CD8-positive, alpha-beta memory T cell (primary cell): ENCODE measurements around the gene SLX4. TPM values are rescaled to one million over a fixed set of nuclear protein-coding genes. Genes with fewer than 3 reads are reported as not detected.

Experiments
- CTCF ChIA-PET: fragments of 350-600 bp; sonication (Branson Sonifier 250); formaldehyde crosslinking; loops from one replicate; lab custom pipeline; 2021; ENCODE audit warnings: antibody characterized with exemption; lab: Charles Lee
- POLR2A ChIA-PET: fragments of 350-600 bp; sonication (Branson Sonifier 250); formaldehyde crosslinking; loops from one replicate; lab custom pipeline; 2021; ENCODE audit warnings: antibody characterized with exemption; lab: Charles Lee
- DNase-seq, 5 donors: peaks; one replicate each; pipeline versions ENCODE4 v3.0.0 to v3.0.0-alpha.2; 2020 to 2022; ENCODE audit warnings: mixed read lengths in 1 of 5
- H3K27ac ChIP-seq: one replicate; pipeline ENCODE4 v1.7.0; 2013; ENCODE audit warnings: low read depth, mild to moderate bottlenecking, low read length, moderate library complexity
- H3K27me3 ChIP-seq: 2 replicates; pipeline ENCODE4 v1.7.0; 2013; ENCODE audit warnings: low read length, mild to moderate bottlenecking; ENCODE audit not compliant: insufficient read depth, poor library complexity, severe bottlenecking
- H3K36me3 ChIP-seq: 2 replicates; pipeline ENCODE4 v1.7.0; 2013; ENCODE audit warnings: mild to moderate bottlenecking, low read length, moderate library complexity; ENCODE audit not compliant: insufficient read depth
- H3K4me1 ChIP-seq: 2 replicates; pipeline ENCODE4 v1.7.0; 2013; ENCODE audit warnings: mild to moderate bottlenecking, low read length, moderate library complexity; ENCODE audit not compliant: insufficient read depth
- H3K4me3 ChIP-seq: 2 replicates; pipeline ENCODE4 v1.7.0; 2013; ENCODE audit warnings: mild to moderate bottlenecking, low read length
- H3K9me3 ChIP-seq: 2 replicates; pipeline ENCODE4 v1.7.0; 2013; ENCODE audit warnings: mild to moderate bottlenecking, low read length
- H3K27ac Mint-ChIP-seq, 8 donors: one replicate each; pipeline ENCODE4 v1.8.0; 2020 to 2021; ENCODE audit warnings: mixed read lengths in 8 of 8, mild to moderate bottlenecking in 6 of 8, inconsistent platforms in 3 of 8, moderate library complexity in 3 of 8
- H3K27me3 Mint-ChIP-seq, 2 donors: one replicate each; pipeline ENCODE4 v1.8.0; 2020 to 2021; ENCODE audit warnings: mixed read lengths in 2 of 2, mild to moderate bottlenecking in 1 of 2, moderate library complexity in 1 of 2
- H3K36me3 Mint-ChIP-seq, 3 donors: one replicate each; pipeline ENCODE4 v1.8.0; 2020 to 2021; ENCODE audit warnings: mixed read lengths in 3 of 3, inconsistent platforms in 1 of 3, mild to moderate bottlenecking in 1 of 3
- H3K4me1 Mint-ChIP-seq, 3 donors: one replicate each; pipeline ENCODE4 v1.8.0; 2020 to 2021; ENCODE audit warnings: mixed read lengths in 3 of 3, inconsistent platforms in 1 of 3, mild to moderate bottlenecking in 1 of 3
- H3K4me3 Mint-ChIP-seq, 7 donors: one replicate each; pipeline ENCODE4 v1.8.0; 2020 to 2021; ENCODE audit warnings: mixed read lengths in 7 of 7, mild to moderate bottlenecking in 6 of 7, moderate library complexity in 4 of 7, inconsistent platforms in 2 of 7
- H3K9me3 Mint-ChIP-seq, 5 donors: one replicate each; pipeline ENCODE4 v1.8.0; 2020 to 2022; ENCODE audit warnings: mixed read lengths in 5 of 5, mild to moderate bottlenecking in 3 of 5, moderate library complexity in 2 of 5, inconsistent platforms in 1 of 5
- polyA plus RNA-seq: library from polyadenylated mRNA; unstranded; fragments of 300-500 nt; fragmentation: Illumina TruSeq; gene quantifications from one replicate; pipeline ENCODE4 v1.2.3, GENCODE V29; 2021
- total RNA-seq, 2 experiments: library from RNA; stranded (reverse); gene quantifications; one replicate each; pipeline ENCODE4 v1.2.3, GENCODE V29; 2021

Gene SLX4
- total and polyA plus RNA-seq, 3 experiments from 2014 or later = 0.63 to 11.7 (median 11.6) TPM

DNA sequence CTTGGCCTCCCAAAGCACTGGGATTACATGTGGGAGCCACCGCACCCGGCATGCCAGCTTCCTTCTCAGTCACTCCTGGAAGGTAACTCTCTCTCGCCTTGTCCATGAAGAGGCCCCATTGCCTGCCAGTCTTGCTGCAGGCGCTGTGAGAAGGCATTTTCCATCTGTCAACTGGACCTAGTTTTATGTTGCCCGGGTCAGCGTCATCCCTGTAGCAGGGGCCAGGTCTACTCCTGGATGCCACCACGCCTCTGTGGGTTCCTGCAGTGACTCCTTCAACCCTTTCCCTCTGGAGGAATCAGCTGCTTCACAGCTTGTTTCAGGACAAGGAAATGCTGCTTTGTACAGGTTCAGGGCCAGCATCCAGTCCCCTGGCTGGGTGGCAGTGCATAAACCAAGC, 31.6 kb downstream of the SLX4 start:
- Mint-ChIP-seq H3K36me3 (peaks cover 0 to 27% (median 1%) of the 10 kb centered on the region in 3 donors), H3K27me3 (no peaks in the 10 kb centered on the region), H3K9me3 (no peaks in the 10 kb centered on the region), H3K27ac (peak overlapping the region; percentile 50 to 99 (median 93)), H3K4me1 (peaks cover 30 to 48% (median 37%) of the 10 kb centered on the region in 3 donors), H3K4me3 (peak overlapping the region; percentile 52 to 99 (median 98))
- no peaks in the 10 kb centered on the region for H3K27me3 ChIP-seq
- H3K4me1 ChIP-seq = peaks cover 36% of the 10 kb centered on the region
- CTCF ChIA-PET = no interaction called here
- POLR2A ChIA-PET = no interaction called here
- no peaks in the 10 kb centered on the region for H3K9me3 ChIP-seq
- H3K27ac ChIP-seq = no peak overlapping the region
- no peak overlapping the region for H3K4me3 ChIP-seq
- no peak for DNase-seq
- no peaks in the 10 kb centered on the region for H3K36me3 ChIP-seq

- H3K27me3 ChIP-seq = no peaks in the 10 kb centered on the region
- Mint-ChIP-seq H3K36me3 (peaks cover 0 to 29% (median 1%) of the 10 kb centered on the region in 3 donors), H3K27ac (peak overlapping the region; percentile 84 to 99 (median 96)), H3K27me3 (no peaks in the 10 kb centered on the region), H3K4me1 (peaks cover 34 to 57% (median 41%) of the 10 kb centered on the region in 3 donors), H3K4me3 (peak overlapping the region; percentile 80 to 99 (median 99)), H3K9me3 (no peaks in the 10 kb centered on the region)
- H3K36me3 ChIP-seq = no peaks in the 10 kb centered on the region
- peak; percentile 37 to 82 (median 60) for DNase-seq
- ChIA-PET CTCF (no interaction called here), POLR2A (interaction anchor here (1.0 kb wide), 2 partner anchors 47 to 444 kb away, joined by 3 read pairs; partner anchors contain the start of gene ZNF213)
- H3K27ac ChIP-seq = peak overlapping the region; percentile 63
- no peaks in the 10 kb centered on the region for H3K9me3 ChIP-seq
- H3K4me3 ChIP-seq = peak overlapping the region; percentile 98
- H3K4me1 ChIP-seq = peaks cover 43% of the 10 kb centered on the region
Observed at GRCh38 chr16:3578610-3579551, 32.5 kb downstream of the SLX4 start.

- H3K27me3 Mint-ChIP-seq = no peaks in the 10 kb centered on the region
- Histone ChIP-seq H3K36me3 (no peaks in the 10 kb centered on the region), H3K9me3 (no peaks in the 10 kb centered on the region), H3K27me3 (no peaks in the 10 kb centered on the region), H3K4me3 (peak overlapping the region; percentile 98), H3K27ac (peak overlapping the region; percentile 63), H3K4me1 (peaks cover 43% of the 10 kb centered on the region)
- H3K4me3 Mint-ChIP-seq = peak overlapping the region; percentile 80 to 99 (median 99)
- CTCF ChIA-PET = no interaction called here
- H3K27ac Mint-ChIP-seq = peak overlapping the region; percentile 84 to 99 (median 96)
- H3K36me3 Mint-ChIP-seq = peaks cover 0 to 32% (median 3%) of the 10 kb centered on the region in 3 donors
- H3K9me3 Mint-ChIP-seq = no peaks in the 10 kb centered on the region
- H3K4me1 Mint-ChIP-seq = peaks cover 38 to 64% (median 45%) of the 10 kb centered on the region in 3 donors
- POLR2A ChIA-PET = interaction anchor here (0.6 to 1.2 kb wide), 4 partner anchors 34 to 780 kb away, joined by 3 to 4 read pairs (median 3); partner anchors contain the start of genes SLX4 and ZNF213
- DNase-seq = peak; percentile 23 to 72 (median 42)
Observed at GRCh38 chr16:3578121-3578520, 33.3 kb downstream of the SLX4 start.

- ChIA-PET POLR2A (interaction anchor here (1.2 kb wide), 1 partner anchor 35 kb away, joined by 4 read pairs; the partner anchor contains the start of gene SLX4), CTCF (no interaction called here)
- H3K9me3 Mint-ChIP-seq = no peaks in the 10 kb centered on the region
- no peaks in the 10 kb centered on the region for H3K27me3 Mint-ChIP-seq
- H3K27ac Mint-ChIP-seq = peak within 1 kb of the TSS; percentile 84 to 99 (median 96)
- H3K4me3 Mint-ChIP-seq = peak within 1 kb of the TSS; percentile 97 to 100 (median 99)
- Histone ChIP-seq H3K36me3 (no peaks in the 10 kb centered on the region), H3K27ac (peak within 1 kb of the TSS; percentile 76), H3K9me3 (no peaks in the 10 kb centered on the region), H3K4me3 (peak within 1 kb of the TSS; percentile 98), H3K27me3 (no peaks in the 10 kb centered on the region), H3K4me1 (peaks cover 45% of the 10 kb centered on the region)
- DNase-seq = peak; percentile 29 to 72 (median 60)
- peaks cover 45 to 71% (median 48%) of the 10 kb centered on the region in 3 donors for H3K4me1 Mint-ChIP-seq
- peaks cover 0 to 33% (median 3%) of the 10 kb centered on the region in 3 donors for H3K36me3 Mint-ChIP-seq
Observed at GRCh38 chr16:3577302-3577752, 34.1 kb downstream of the SLX4 start, which contains the start of gene NLRC3. Gene NLRC3 (minus strand): TSS chr16:3577403. CDS start chr16:3565036, 12,367 bp downstream.

DNA sequence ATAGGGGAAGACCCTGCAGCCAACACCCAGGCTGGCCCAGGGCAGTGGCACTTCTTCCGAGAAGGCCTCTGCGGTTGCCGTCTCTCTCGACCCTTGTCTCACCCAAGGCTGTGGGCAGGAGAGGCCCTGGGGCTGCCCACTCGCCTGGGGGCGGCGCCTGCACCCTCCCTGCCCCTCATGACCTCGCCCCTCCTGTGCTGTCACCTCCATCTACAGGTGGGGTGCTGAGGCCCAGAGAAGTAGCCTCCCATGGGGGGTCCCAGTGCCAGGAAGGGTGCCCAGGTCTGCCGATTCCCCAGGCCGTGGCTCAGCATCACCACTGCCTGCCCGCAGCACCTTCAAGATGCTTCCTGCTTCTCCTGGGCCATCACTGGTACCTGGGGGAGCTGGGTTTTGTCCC, 35.2 kb downstream of the SLX4 start:
- Histone ChIP-seq H3K9me3 (no peaks in the 10 kb centered on the region), H3K36me3 (no peaks in the 10 kb centered on the region), H3K4me3 (peak overlapping the region; percentile 98), H3K27ac (peak overlapping the region; percentile 76), H3K27me3 (no peaks in the 10 kb centered on the region), H3K4me1 (peaks cover 47% of the 10 kb centered on the region)
- Mint-ChIP-seq H3K27ac (peak overlapping the region; percentile 84 to 99 (median 96)), H3K27me3 (no peaks in the 10 kb centered on the region), H3K4me1 (peaks cover 50 to 78% (median 55%) of the 10 kb centered on the region in 3 donors), H3K36me3 (peaks cover 5 to 38% (median 7%) of the 10 kb centered on the region in 3 donors), H3K9me3 (peaks cover 0 to 2% (median 0%) of the 10 kb centered on the region in 5 donors), H3K4me3 (peak overlapping the region; percentile 97 to 100 (median 99))
- ChIA-PET POLR2A (interaction anchor here (0.6 kb wide), 1 partner anchor 30 kb away, joined by 4 read pairs; no protein-coding TSS in a partner anchor), CTCF (interaction anchor here (1.4 kb wide), 1 partner anchor 549 kb away, joined by 3 read pairs; no protein-coding TSS in a partner anchor)
- DNase-seq = peak in 3 of 5 donors; percentile 23 to 46 (median 27)

GRCh38 chr16:3575491-3575890, 35.9 kb downstream of the SLX4 start:
- Mint-ChIP-seq H3K4me3 (peak overlapping the region; percentile 97 to 100 (median 99)), H3K27me3 (no peaks in the 10 kb centered on the region), H3K4me1 (peaks cover 53 to 80% (median 53%) of the 10 kb centered on the region in 3 donors), H3K27ac (peak overlapping the region; percentile 83 to 97 (median 92)), H3K36me3 (peaks cover 9 to 44% (median 11%) of the 10 kb centered on the region in 3 donors), H3K9me3 (peaks cover 0 to 4% (median 2%) of the 10 kb centered on the region in 5 donors)
- Histone ChIP-seq H3K27me3 (no peaks in the 10 kb centered on the region), H3K4me3 (peak overlapping the region; percentile 98), H3K9me3 (no peaks in the 10 kb centered on the region), H3K27ac (peak overlapping the region; percentile 76), H3K36me3 (peaks cover 6% of the 10 kb centered on the region), H3K4me1 (peaks cover 46% of the 10 kb centered on the region)
- DNase-seq = no peak
- ChIA-PET POLR2A (no interaction called here), CTCF (interaction anchor here (1.4 kb wide), 1 partner anchor 548 kb away, joined by 3 read pairs; no protein-coding TSS in a partner anchor)

GRCh38 chr16:3574195-3574594, 37.2 kb downstream of the SLX4 start:
- POLR2A ChIA-PET = no interaction called here
- peak overlapping the region in 6 of 7 donors; percentile 97 to 100 (median 99) for H3K4me3 Mint-ChIP-seq
- H3K36me3 Mint-ChIP-seq = peaks cover 16 to 54% (median 18%) of the 10 kb centered on the region in 3 donors

More at GRCh38 chr16:3574195-3574594, 37.2 kb downstream of the SLX4 start:
- CTCF ChIA-PET = interaction anchor here (0.7 kb wide), 1 partner anchor 80 kb away, joined by 3 read pairs; the partner anchor contains the start of gene DNASE1
- Histone ChIP-seq H3K9me3 (no peaks in the 10 kb centered on the region), H3K4me1 (peaks cover 33% of the 10 kb centered on the region), H3K4me3 (no peak overlapping the region), H3K27me3 (no peaks in the 10 kb centered on the region), H3K36me3 (peaks cover 10% of the 10 kb centered on the region), H3K27ac (no peak overlapping the region)
- Mint-ChIP-seq H3K27me3 (no peaks in the 10 kb centered on the region), H3K4me1 (peaks cover 45 to 77% (median 50%) of the 10 kb centered on the region in 3 donors), H3K9me3 (peaks cover 0 to 8% (median 5%) of the 10 kb centered on the region in 5 donors), H3K27ac (peak overlapping the region in 7 of 8 donors; percentile 57 to 97 (median 92))
- peak in 1 of 5 donors; percentile 30 for DNase-seq
